Peyer's patch (tissue), 4 donors: ENCODE results near the gene PAPOLB.

ENCODE experiments used
- CTCF ChIP-seq, 6 experiments: fragments of 450-650 bp in 4 of 6; fragments of 200-600 bp in 2 of 6; sonication (generic) in 1 of 6; IDR thresholded peaks; one replicate each; pipeline ENCODE4 v1.5.1; 2017 to 2019; ENCODE audit warnings: antibody characterized with exemption in 6 of 6, mild to moderate bottlenecking in 3 of 6, moderate library complexity in 1 of 6
- POLR2A ChIP-seq, 2 donors: fragments of 450-650 bp; IDR thresholded peaks; one replicate each; pipeline ENCODE4 v1.5.1; 2017; ENCODE audit warnings: antibody characterized with exemption in 2 of 2, mild to moderate bottlenecking in 2 of 2, moderate library complexity in 2 of 2

DNA sequence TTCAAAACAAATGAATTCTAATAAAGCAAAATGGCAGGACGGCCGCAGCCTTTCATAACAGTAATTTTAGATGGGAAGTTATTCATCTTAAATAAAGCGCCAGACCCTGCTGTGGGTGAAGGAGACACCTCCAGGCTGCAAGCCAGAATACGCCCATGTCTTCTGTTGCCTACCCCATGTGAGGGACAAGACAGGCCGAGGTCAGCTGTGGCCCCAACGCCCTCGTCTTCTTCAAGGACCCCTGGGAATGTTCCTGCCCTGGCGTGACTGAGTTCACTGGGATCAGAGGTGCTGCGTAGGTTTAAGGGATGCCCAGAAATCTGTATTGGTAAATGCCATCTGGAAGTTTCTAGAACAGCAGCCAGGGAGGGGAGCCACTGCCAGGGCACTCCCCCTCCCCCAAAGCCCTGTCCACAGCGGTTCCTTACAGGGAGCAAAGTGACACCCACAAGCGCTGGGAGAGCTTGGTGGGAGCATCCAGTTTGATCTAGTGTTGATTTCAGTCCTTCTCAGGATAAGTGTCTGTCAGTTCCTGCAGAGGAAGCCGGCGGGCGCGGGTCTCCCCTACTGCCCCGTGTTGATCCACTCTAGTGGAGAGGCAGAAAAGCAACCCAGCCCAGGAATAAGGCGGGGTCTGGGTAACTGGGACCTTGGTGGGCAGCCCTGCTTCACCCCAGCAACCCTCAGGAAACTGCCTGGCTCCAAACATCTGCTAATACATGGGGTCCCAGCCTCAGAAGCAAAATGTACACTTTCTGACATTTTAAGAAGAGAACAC lies 20.6 kb downstream of the PAPOLB start:
- TF ChIP-seq CTCF (IDR thresholded peaks at IDR 0.05) (no peak), POLR2A (IDR thresholded peaks at IDR 0.05) (no peak)
